Ascending aorta (tissue), 2 donors: Measurements from ENCODE around the gene FARP1. TPM values are rescaled to one million over a fixed set of nuclear protein-coding genes. Genes with fewer than 3 reads are reported as not detected.

Experiments used
- DNase-seq, 2 donors: peaks; one replicate each; pipeline ENCODE4 v3.0.0-alpha.2; 2019; ENCODE audit warnings: low spot score in 2 of 2
- H3K27ac ChIP-seq, 2 donors: fragments of 200-600 bp; sonication (generic); one replicate each; pipeline ENCODE4 v1.5.1; 2016 to 2017; ENCODE audit warnings: mild to moderate bottlenecking in 1 of 2
- H3K27me3 ChIP-seq: fragments of 200-600 bp; sonication (generic); one replicate; pipeline ENCODE4 v1.5.1; 2017
- H3K36me3 ChIP-seq, 2 donors: fragments of 200-600 bp; sonication (generic); one replicate each; pipeline ENCODE4 v1.5.1; 2016
- H3K4me1 ChIP-seq, 2 donors: fragments of 200-600 bp; sonication (generic); one replicate each; pipeline ENCODE4 v1.5.1; 2016 to 2017; ENCODE audit warnings: mild to moderate bottlenecking in 1 of 2
- H3K4me3 ChIP-seq, 2 donors: fragments of 200-600 bp; sonication (generic); one replicate each; pipeline ENCODE4 v1.5.1; 2016 to 2017; ENCODE audit warnings: mild to moderate bottlenecking in 1 of 2
- H3K9me3 ChIP-seq, 2 donors: fragments of 200-600 bp; sonication (generic); one replicate each; pipeline ENCODE4 v1.5.1; 2016
- CTCF ChIP-seq, 3 experiments: fragments of 200-600 bp in 2 of 3; fragments of 450-650 bp in 1 of 3; sonication (generic) in 2 of 3; IDR thresholded peaks; one replicate each; pipeline ENCODE4 v1.5.1; 2016 to 2019; ENCODE audit warnings: antibody characterized with exemption in 3 of 3, mild to moderate bottlenecking in 1 of 3, moderate library complexity in 1 of 3
- intact Hi-C: fragments of 100-400 bp; cut with DNase I; formaldehyde crosslinking; loops from one replicate; pipeline ENCODE4 v1.15.1; 2023
- total RNA-seq: library from RNA; depleted of rRNA; stranded (reverse); fragments of >200 nt; gene quantifications from one replicate; pipeline ENCODE4 v1.1.0, GENCODE V29; 2016

FARP1 gene
- total RNA-seq, 1 donor from 2014 or later: 80.8 TPM

GRCh38 chr13:98118865-98119264 is 24.0 kb upstream of the FARP1 start:
- Histone ChIP-seq H3K27me3 (no peaks in the 10 kb centered on the region), H3K27ac (no peak overlapping the region), H3K36me3 (no peaks in the 10 kb centered on the region), H3K4me1 (no peaks in the 10 kb centered on the region), H3K9me3 (no peaks in the 10 kb centered on the region), H3K4me3 (no peak overlapping the region)
- no peak for DNase-seq
- intact Hi-C loops: no loop called here
- no peak for TF ChIP-seq CTCF (IDR thresholded peaks at IDR 0.05)

GRCh38 chr13:98123176-98123575 is 19.7 kb upstream of the FARP1 start:
- Histone ChIP-seq H3K36me3 (no peaks in the 10 kb centered on the region), H3K4me1 (no peaks in the 10 kb centered on the region), H3K27me3 (no peaks in the 10 kb centered on the region), H3K9me3 (no peaks in the 10 kb centered on the region), H3K27ac (no peak overlapping the region), H3K4me3 (no peak overlapping the region)
- intact Hi-C loops: no loop called here
- DNase-seq: no peak
- TF ChIP-seq CTCF (IDR thresholded peaks at IDR 0.05): no peak

- H3K27me3 ChIP-seq: no peaks in the 10 kb centered on the region
- H3K4me3 ChIP-seq: no peak overlapping the region
- TF ChIP-seq CTCF (IDR thresholded peaks at IDR 0.05): no peak
- intact Hi-C loops: no loop called here
- H3K9me3 ChIP-seq: no peaks in the 10 kb centered on the region
- H3K27ac ChIP-seq: no peak overlapping the region
- no peak for DNase-seq
- no peaks in the 10 kb centered on the region for H3K4me1 ChIP-seq
- no peaks in the 10 kb centered on the region for H3K36me3 ChIP-seq
Observed at GRCh38 chr13:98129059-98129746, 13.7 kb upstream of the FARP1 start.

GRCh38 chr13:98133946-98134345 is 8.9 kb upstream of the FARP1 start:
- Histone ChIP-seq H3K4me3 (no peak overlapping the region), H3K4me1 (no peaks in the 10 kb centered on the region), H3K27ac (no peak overlapping the region), H3K9me3 (no peaks in the 10 kb centered on the region), H3K27me3 (no peaks in the 10 kb centered on the region), H3K36me3 (no peaks in the 10 kb centered on the region)
- no peak for TF ChIP-seq CTCF (IDR thresholded peaks at IDR 0.05)
- intact Hi-C loops: no loop called here
- no peak for DNase-seq

- intact Hi-C loops: no loop called here
- no peaks in the 10 kb centered on the region for H3K9me3 ChIP-seq
- no peak for TF ChIP-seq CTCF (IDR thresholded peaks at IDR 0.05)
Observed at GRCh38 chr13:98134901-98135300, 8.0 kb upstream of the FARP1 start.

More at GRCh38 chr13:98134901-98135300, 8.0 kb upstream of the FARP1 start:
- H3K4me3 ChIP-seq: no peak overlapping the region
- no peaks in the 10 kb centered on the region for H3K36me3 ChIP-seq
- H3K4me1 ChIP-seq: no peaks in the 10 kb centered on the region
- DNase-seq: no peak
- H3K27ac ChIP-seq: no peak overlapping the region
- no peaks in the 10 kb centered on the region for H3K27me3 ChIP-seq
